ENCODE data around the gene SYNDIG1. TPM values are rescaled to one million over a fixed set of nuclear protein-coding genes. Genes with fewer than 3 reads are reported as not detected.

The SYNDIG1 gene
- polyA plus RNA-seq, 1 experiment = not detected

- Histone ChIP-seq H3K9me3 (ENCODE audit: control insufficient read depth, insufficient read depth, low read length) (no peaks in the 10 kb centered on the region), H3K27ac (ENCODE audit: low read depth, low read length) (no peak overlapping the region), H3K4me3 (ENCODE audit: low read depth, low read length) (no peak overlapping the region), H3K27me3 (ENCODE audit: control insufficient read depth, insufficient read depth, low read length) (peaks cover 5% of the 10 kb centered on the region)
- no peak for TF ChIP-seq CTCF (IDR thresholded peaks at IDR 0.05; ENCODE audit: low read depth, low read length)
- ChIA-PET POLR2A (no interaction called here), CTCF (no interaction called here)
- DNase-seq (ENCODE audit: low read depth, low spot score) = no peak
Measured at GRCh38 chr20:24590178-24590982, 121.0 kb downstream of the SYNDIG1 start.

GRCh38 chr20:24597051-24597450 lies 127.6 kb downstream of the SYNDIG1 start:
- DNase-seq (ENCODE audit: low read depth, low spot score) = no peak
- Histone ChIP-seq H3K27ac (ENCODE audit: low read depth, low read length) (no peak overlapping the region), H3K27me3 (ENCODE audit: control insufficient read depth, insufficient read depth, low read length) (no peaks in the 10 kb centered on the region), H3K4me3 (ENCODE audit: low read depth, low read length) (no peak overlapping the region), H3K9me3 (ENCODE audit: control insufficient read depth, insufficient read depth, low read length) (no peaks in the 10 kb centered on the region)
- TF ChIP-seq CTCF (IDR thresholded peaks at IDR 0.05; ENCODE audit: low read depth, low read length) = no peak
- POLR2A ChIA-PET = no interaction called here
- CTCF ChIA-PET = no interaction called here

- DNase-seq (ENCODE audit: low read depth, low spot score) = no peak
- H3K9me3 ChIP-seq (ENCODE audit: control insufficient read depth, insufficient read depth, low read length) = no peaks in the 10 kb centered on the region
- ChIA-PET POLR2A (no interaction called here), CTCF (no interaction called here)
- no peaks in the 10 kb centered on the region for H3K27me3 ChIP-seq (ENCODE audit: control insufficient read depth, insufficient read depth, low read length)
- H3K4me3 ChIP-seq (ENCODE audit: low read depth, low read length) = no peak overlapping the region
- H3K27ac ChIP-seq (ENCODE audit: low read depth, low read length) = no peak overlapping the region
- no peak for TF ChIP-seq CTCF (IDR thresholded peaks at IDR 0.05; ENCODE audit: low read depth, low read length)
Measured at GRCh38 chr20:24598346-24598745, 128.9 kb downstream of the SYNDIG1 start.

GRCh38 chr20:24598996-24599395 lies 129.6 kb downstream of the SYNDIG1 start:
- no peaks in the 10 kb centered on the region for H3K27me3 ChIP-seq (ENCODE audit: control insufficient read depth, insufficient read depth, low read length)
- CTCF ChIA-PET = no interaction called here
- POLR2A ChIA-PET = no interaction called here
- no peak overlapping the region for H3K27ac ChIP-seq (ENCODE audit: low read depth, low read length)
- TF ChIP-seq CTCF (IDR thresholded peaks at IDR 0.05; ENCODE audit: low read depth, low read length) = no peak
- no peak overlapping the region for H3K4me3 ChIP-seq (ENCODE audit: low read depth, low read length)
- no peaks in the 10 kb centered on the region for H3K9me3 ChIP-seq (ENCODE audit: control insufficient read depth, insufficient read depth, low read length)
- no peak for DNase-seq (ENCODE audit: low read depth, low spot score)

GRCh38 chr20:24600012-24600411 lies 130.6 kb downstream of the SYNDIG1 start:
- no peak for DNase-seq (ENCODE audit: low read depth, low spot score)
- no peak for TF ChIP-seq CTCF (IDR thresholded peaks at IDR 0.05; ENCODE audit: low read depth, low read length)
- H3K27ac ChIP-seq (ENCODE audit: low read depth, low read length) = no peak overlapping the region
- H3K27me3 ChIP-seq (ENCODE audit: control insufficient read depth, insufficient read depth, low read length) = peaks cover 3% of the 10 kb centered on the region
- POLR2A ChIA-PET = no interaction called here
- H3K9me3 ChIP-seq (ENCODE audit: control insufficient read depth, insufficient read depth, low read length) = no peaks in the 10 kb centered on the region
- CTCF ChIA-PET = no interaction called here
- H3K4me3 ChIP-seq (ENCODE audit: low read depth, low read length) = no peak overlapping the region

All from AG04450 (cell line).